Measurements from ENCODE around the gene ADARB2. TPM values are rescaled to one million over a fixed set of nuclear protein-coding genes. Genes with fewer than 3 reads are reported as not detected.

ADARB2 gene
- total RNA-seq, 1 donor from 2014 or later: not detected

GRCh38 chr10:1659221-1659791 is 78.0 kb downstream of the ADARB2 start:
- Histone ChIP-seq H3K4me3 (no peak overlapping the region), H3K9me3 (no peaks in the 10 kb centered on the region), H3K36me3 (no peaks in the 10 kb centered on the region), H3K27ac (no peak overlapping the region), H3K4me1 (no peaks in the 10 kb centered on the region), H3K27me3 (no peaks in the 10 kb centered on the region)
- TF ChIP-seq CTCF (IDR thresholded peaks at IDR 0.05): no peak
- intact Hi-C loops (cut with DNase I): no loop called here
- no peak for DNase-seq (ENCODE audit: low spot score in 2 of 2)

GRCh38 chr10:1658658-1659057 is 78.7 kb downstream of the ADARB2 start:
- TF ChIP-seq CTCF (IDR thresholded peaks at IDR 0.05): no peak
- Histone ChIP-seq H3K36me3 (no peaks in the 10 kb centered on the region), H3K27ac (no peak overlapping the region), H3K4me3 (no peak overlapping the region), H3K9me3 (no peaks in the 10 kb centered on the region), H3K4me1 (no peaks in the 10 kb centered on the region), H3K27me3 (no peaks in the 10 kb centered on the region)
- intact Hi-C loops (cut with DNase I): no loop called here
- DNase-seq (ENCODE audit: low spot score in 2 of 2): no peak

- H3K36me3 ChIP-seq: no peaks in the 10 kb centered on the region
- H3K4me3 ChIP-seq: no peak overlapping the region
- no peaks in the 10 kb centered on the region for H3K4me1 ChIP-seq
- H3K27ac ChIP-seq: no peak overlapping the region
- intact Hi-C loops (cut with DNase I): no loop called here
- no peaks in the 10 kb centered on the region for H3K9me3 ChIP-seq
- H3K27me3 ChIP-seq: no peaks in the 10 kb centered on the region
- no peak for DNase-seq (ENCODE audit: low spot score in 2 of 2)
- TF ChIP-seq CTCF (IDR thresholded peaks at IDR 0.05): no peak
These were observed 79.8 kb downstream of the ADARB2 start for GRCh38 chr10:1657479-1657878.

GRCh38 chr10:1655367-1655766 is 82.0 kb downstream of the ADARB2 start:
- H3K9me3 ChIP-seq: no peaks in the 10 kb centered on the region
- H3K36me3 ChIP-seq: no peaks in the 10 kb centered on the region
- intact Hi-C loops (cut with DNase I): no loop called here
- H3K4me1 ChIP-seq: no peaks in the 10 kb centered on the region
- no peak for TF ChIP-seq CTCF (IDR thresholded peaks at IDR 0.05)
- no peak for DNase-seq (ENCODE audit: low spot score in 2 of 2)
- no peak overlapping the region for H3K27ac ChIP-seq
- H3K4me3 ChIP-seq: no peak overlapping the region
- H3K27me3 ChIP-seq: no peaks in the 10 kb centered on the region

- Histone ChIP-seq H3K27ac (no peak overlapping the region), H3K27me3 (no peaks in the 10 kb centered on the region), H3K36me3 (no peaks in the 10 kb centered on the region), H3K4me3 (no peak overlapping the region), H3K9me3 (no peaks in the 10 kb centered on the region), H3K4me1 (no peaks in the 10 kb centered on the region)
- no peak for DNase-seq (ENCODE audit: low spot score in 2 of 2)
- intact Hi-C loops (cut with DNase I): no loop called here
- TF ChIP-seq CTCF (IDR thresholded peaks at IDR 0.05): no peak
These were observed 82.4 kb downstream of the ADARB2 start for GRCh38 chr10:1654811-1655356.

GRCh38 chr10:1654247-1654646 is 83.1 kb downstream of the ADARB2 start:
- no peaks in the 10 kb centered on the region for H3K27me3 ChIP-seq
- H3K9me3 ChIP-seq: no peaks in the 10 kb centered on the region
- no peak overlapping the region for H3K4me3 ChIP-seq
- no peak for DNase-seq (ENCODE audit: low spot score in 2 of 2)
- no peaks in the 10 kb centered on the region for H3K36me3 ChIP-seq
- TF ChIP-seq CTCF (IDR thresholded peaks at IDR 0.05): no peak
- H3K27ac ChIP-seq: no peak overlapping the region
- no peaks in the 10 kb centered on the region for H3K4me1 ChIP-seq
- intact Hi-C loops (cut with DNase I): no loop called here

Data from ascending aorta (tissue), 2 donors.